ENCODE measurements around the gene POFUT2.
A peak's percentile ranks its signal among the peaks of the same experiment; 100 is the strongest.

The POFUT2 gene

GRCh38 chr21:45244799-45245340 is 42.8 kb downstream of the POFUT2 start:
- DNase-seq, result no peak

GRCh38 chr21:45243603-45244002 is 44.1 kb downstream of the POFUT2 start:
- DNase-seq, result no peak

GRCh38 chr21:45241357-45241756 is 46.3 kb downstream of the POFUT2 start:
- no peak for DNase-seq

- DNase-seq, result no peak
These were observed 50.3 kb downstream of the POFUT2 start for GRCh38 chr21:45237401-45237800.

GRCh38 chr21:45236481-45236880 is 51.2 kb downstream of the POFUT2 start:
- DNase-seq, result no peak

GRCh38 chr21:45235488-45235887 is 52.2 kb downstream of the POFUT2 start:
- no peak for DNase-seq

- no peak for DNase-seq
These were observed 52.7 kb downstream of the POFUT2 start for GRCh38 chr21:45234965-45235364.

- no peak for DNase-seq
These were observed 53.6 kb downstream of the POFUT2 start for GRCh38 chr21:45234127-45234526.

- no peak for DNase-seq
These were observed 56.0 kb downstream of the POFUT2 start for GRCh38 chr21:45231705-45232104.

GRCh38 chr21:45228656-45229240 is 58.9 kb downstream of the POFUT2 start:
- no peak for DNase-seq

GRCh38 chr21:45228171-45228641 is 59.5 kb downstream of the POFUT2 start:
- DNase-seq, result peak; percentile 82

- no peak for DNase-seq
These were observed 60.0 kb downstream of the POFUT2 start for GRCh38 chr21:45227735-45228134.

GRCh38 chr21:45226540-45227326 is 61.0 kb downstream of the POFUT2 start:
- DNase-seq, result peak; percentile 21

- no peak for DNase-seq
These were observed 61.9 kb downstream of the POFUT2 start for GRCh38 chr21:45225741-45226327.

GRCh38 chr21:45225041-45225740 is 62.5 kb downstream of the POFUT2 start:
- no peak for DNase-seq

- DNase-seq, result peak; percentile 46
These were observed 63.3 kb downstream of the POFUT2 start for GRCh38 chr21:45224189-45224938.

GRCh38 chr21:45223236-45224185 is 64.2 kb downstream of the POFUT2 start:
- no peak for DNase-seq

GRCh38 chr21:45222001-45222400 is 65.7 kb downstream of the POFUT2 start:
- no peak for DNase-seq

- DNase-seq, result no peak
These were observed 66.8 kb downstream of the POFUT2 start for GRCh38 chr21:45220714-45221490.

GRCh38 chr21:45220071-45220481 is 67.6 kb downstream of the POFUT2 start:
- no peak for DNase-seq
